ENCODE data around the gene SLC29A2. TPM values are rescaled to one million over a fixed set of nuclear protein-coding genes. Genes with fewer than 3 reads are reported as not detected.

The SLC29A2 gene
- total and polyA plus RNA-seq, 4 donors, result 1.2 to 3.3 (median 1.5) TPM

- no peak overlapping the region for H3K27ac ChIP-seq (ENCODE audit: low read depth in 1 of 2, low read length in 2 of 2)
Measured at GRCh38 chr11:66315498-66315885, 56.1 kb downstream of the SLC29A2 start.

More at GRCh38 chr11:66315498-66315885, 56.1 kb downstream of the SLC29A2 start:
- no peak for DNase-seq (ENCODE audit: low spot score)
- Histone ChIP-seq H3K36me3 (ENCODE audit: control insufficient read depth in 4 of 4, insufficient read depth in 3 of 4, low read depth in 1 of 4, low read length in 3 of 4) (no peaks in the 10 kb centered on the region), H3K9me3 (ENCODE audit: control insufficient read depth in 4 of 4, low read length in 3 of 4) (no peaks in the 10 kb centered on the region), H3K4me3 (ENCODE audit: low read depth in 1 of 3, low read length in 3 of 3) (no peak overlapping the region), H3K9ac (ENCODE audit: low read depth in 1 of 2, low read length in 2 of 2) (no peak overlapping the region), H3K27me3 (ENCODE audit: control insufficient read depth in 4 of 4, insufficient read depth in 4 of 4, low read length in 3 of 4) (no peaks in the 10 kb centered on the region), H3K4me1 (ENCODE audit: control insufficient read depth in 4 of 4, insufficient read depth in 4 of 4, low read length in 3 of 4) (peaks cover 7 to 24% (median 13%) of the 10 kb centered on the region in 4 donors)
- 94% methylated on average over 14 of the region's 14 CpGs for WGBS
- TF ChIP-seq RXRA (IDR thresholded peaks at IDR 0.05), result no peak
- TF ChIP-seq SP1 (IDR thresholded peaks at IDR 0.05), result no peak
- no peak for TF ChIP-seq HNF4G (IDR thresholded peaks at IDR 0.05)
- TF ChIP-seq GABPA (IDR thresholded peaks at IDR 0.05 in 1 of 2, conservative IDR thresholded peaks at IDR 0.05 in 1 of 2), result no peak
- no peak for TF ChIP-seq TAF1 (conservative IDR thresholded peaks at IDR 0.05)
- TF ChIP-seq, protein P1, sequence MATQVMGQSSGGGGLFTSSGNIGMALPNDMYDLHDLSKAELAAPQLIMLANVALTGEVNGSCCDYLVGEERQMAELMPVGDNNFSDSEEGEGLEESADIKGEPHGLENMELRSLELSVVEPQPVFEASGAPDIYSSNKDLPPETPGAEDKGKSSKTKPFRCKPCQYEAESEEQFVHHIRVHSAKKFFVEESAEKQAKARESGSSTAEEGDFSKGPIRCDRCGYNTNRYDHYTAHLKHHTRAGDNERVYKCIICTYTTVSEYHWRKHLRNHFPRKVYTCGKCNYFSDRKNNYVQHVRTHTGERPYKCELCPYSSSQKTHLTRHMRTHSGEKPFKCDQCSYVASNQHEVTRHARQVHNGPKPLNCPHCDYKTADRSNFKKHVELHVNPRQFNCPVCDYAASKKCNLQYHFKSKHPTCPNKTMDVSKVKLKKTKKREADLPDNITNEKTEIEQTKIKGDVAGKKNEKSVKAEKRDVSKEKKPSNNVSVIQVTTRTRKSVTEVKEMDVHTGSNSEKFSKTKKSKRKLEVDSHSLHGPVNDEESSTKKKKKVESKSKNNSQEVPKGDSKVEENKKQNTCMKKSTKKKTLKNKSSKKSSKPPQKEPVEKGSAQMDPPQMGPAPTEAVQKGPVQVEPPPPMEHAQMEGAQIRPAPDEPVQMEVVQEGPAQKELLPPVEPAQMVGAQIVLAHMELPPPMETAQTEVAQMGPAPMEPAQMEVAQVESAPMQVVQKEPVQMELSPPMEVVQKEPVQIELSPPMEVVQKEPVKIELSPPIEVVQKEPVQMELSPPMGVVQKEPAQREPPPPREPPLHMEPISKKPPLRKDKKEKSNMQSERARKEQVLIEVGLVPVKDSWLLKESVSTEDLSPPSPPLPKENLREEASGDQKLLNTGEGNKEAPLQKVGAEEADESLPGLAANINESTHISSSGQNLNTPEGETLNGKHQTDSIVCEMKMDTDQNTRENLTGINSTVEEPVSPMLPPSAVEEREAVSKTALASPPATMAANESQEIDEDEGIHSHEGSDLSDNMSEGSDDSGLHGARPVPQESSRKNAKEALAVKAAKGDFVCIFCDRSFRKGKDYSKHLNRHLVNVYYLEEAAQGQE (IDR thresholded peaks at IDR 0.05), result no peak
- no peak for TF ChIP-seq RAD21 (IDR thresholded peaks at IDR 0.05)
- TF ChIP-seq, protein P2, sequence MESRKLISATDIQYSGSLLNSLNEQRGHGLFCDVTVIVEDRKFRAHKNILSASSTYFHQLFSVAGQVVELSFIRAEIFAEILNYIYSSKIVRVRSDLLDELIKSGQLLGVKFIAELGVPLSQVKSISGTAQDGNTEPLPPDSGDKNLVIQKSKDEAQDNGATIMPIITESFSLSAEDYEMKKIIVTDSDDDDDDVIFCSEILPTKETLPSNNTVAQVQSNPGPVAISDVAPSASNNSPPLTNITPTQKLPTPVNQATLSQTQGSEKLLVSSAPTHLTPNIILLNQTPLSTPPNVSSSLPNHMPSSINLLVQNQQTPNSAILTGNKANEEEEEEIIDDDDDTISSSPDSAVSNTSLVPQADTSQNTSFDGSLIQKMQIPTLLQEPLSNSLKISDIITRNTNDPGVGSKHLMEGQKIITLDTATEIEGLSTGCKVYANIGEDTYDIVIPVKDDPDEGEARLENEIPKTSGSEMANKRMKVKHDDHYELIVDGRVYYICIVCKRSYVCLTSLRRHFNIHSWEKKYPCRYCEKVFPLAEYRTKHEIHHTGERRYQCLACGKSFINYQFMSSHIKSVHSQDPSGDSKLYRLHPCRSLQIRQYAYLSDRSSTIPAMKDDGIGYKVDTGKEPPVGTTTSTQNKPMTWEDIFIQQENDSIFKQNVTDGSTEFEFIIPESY (IDR thresholded peaks at IDR 0.05), result no peak
- no peak for TF ChIP-seq JUND (IDR thresholded peaks at IDR 0.05)
- TF ChIP-seq, protein P3, sequence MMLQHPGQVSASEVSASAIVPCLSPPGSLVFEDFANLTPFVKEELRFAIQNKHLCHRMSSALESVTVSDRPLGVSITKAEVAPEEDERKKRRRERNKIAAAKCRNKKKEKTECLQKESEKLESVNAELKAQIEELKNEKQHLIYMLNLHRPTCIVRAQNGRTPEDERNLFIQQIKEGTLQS (IDR thresholded peaks at IDR 0.05), result no peak
- no peak for TF ChIP-seq YY1 (IDR thresholded peaks at IDR 0.05)
- TF ChIP-seq MAX (IDR thresholded peaks at IDR 0.05), result no peak
- no peak for TF ChIP-seq HNF4A (conservative IDR thresholded peaks at IDR 0.05)
- no peak for TF ChIP-seq FOXA2 (IDR thresholded peaks at IDR 0.05)
- TF ChIP-seq NR2F2 (IDR thresholded peaks at IDR 0.05), result no peak
- TF ChIP-seq CTCF (IDR thresholded peaks at IDR 0.05; ENCODE audit: low read depth, low read length, missing input control), result no peak
- no peak for TF ChIP-seq EGR1 (IDR thresholded peaks at IDR 0.05; ENCODE audit: low read depth in 2 of 2)
- TF ChIP-seq FOXA1 (IDR thresholded peaks at IDR 0.05), result no peak

Data from liver (tissue), 9 donors.